ENCODE data around the gene TOX3.

TOX3 gene

GRCh38 chr16:52466994-52467393 is 79.9 kb downstream of the TOX3 start:
- Mint-ChIP-seq H3K9me3 (no peaks in the 10 kb centered on the region), H3K36me3 (no peaks in the 10 kb centered on the region), H3K4me3 (no peak overlapping the region), H3K27me3 (no peaks in the 10 kb centered on the region), H3K27ac (no peak overlapping the region), H3K4me1 (no peaks in the 10 kb centered on the region)
- ATAC-seq, result no peak

DNA sequence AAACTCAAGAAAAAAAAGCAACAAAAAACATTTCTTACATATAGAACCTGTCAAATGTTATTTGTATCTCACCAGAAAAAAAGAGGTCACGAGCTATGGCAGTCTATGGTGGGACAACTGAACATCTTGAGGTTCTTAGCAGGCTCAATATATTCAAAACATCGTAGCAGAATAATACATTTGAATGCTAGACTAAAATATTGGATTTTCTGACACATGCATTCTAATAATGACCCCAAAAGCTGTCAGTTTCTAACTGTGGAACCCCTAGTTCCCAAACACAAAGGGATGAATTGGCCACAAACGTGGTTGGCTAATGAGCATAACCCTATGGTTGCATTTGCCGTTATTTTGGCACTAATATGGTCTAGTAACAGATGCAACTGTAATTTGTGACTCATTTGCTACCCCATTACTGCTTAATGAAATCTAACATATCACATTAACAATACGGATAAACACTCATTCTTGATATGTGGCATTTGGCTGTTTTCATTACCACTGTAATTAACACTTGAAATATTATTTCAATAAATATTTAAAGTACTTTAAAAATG is 81.2 kb downstream of the TOX3 start:
- no peaks in the 10 kb centered on the region for H3K9me3 Mint-ChIP-seq
- no peak overlapping the region for H3K27ac Mint-ChIP-seq
- H3K27me3 Mint-ChIP-seq, result no peaks in the 10 kb centered on the region
- H3K4me3 Mint-ChIP-seq, result no peak overlapping the region
- no peak for ATAC-seq
- no peaks in the 10 kb centered on the region for H3K36me3 Mint-ChIP-seq
- no peaks in the 10 kb centered on the region for H3K4me1 Mint-ChIP-seq

DNA sequence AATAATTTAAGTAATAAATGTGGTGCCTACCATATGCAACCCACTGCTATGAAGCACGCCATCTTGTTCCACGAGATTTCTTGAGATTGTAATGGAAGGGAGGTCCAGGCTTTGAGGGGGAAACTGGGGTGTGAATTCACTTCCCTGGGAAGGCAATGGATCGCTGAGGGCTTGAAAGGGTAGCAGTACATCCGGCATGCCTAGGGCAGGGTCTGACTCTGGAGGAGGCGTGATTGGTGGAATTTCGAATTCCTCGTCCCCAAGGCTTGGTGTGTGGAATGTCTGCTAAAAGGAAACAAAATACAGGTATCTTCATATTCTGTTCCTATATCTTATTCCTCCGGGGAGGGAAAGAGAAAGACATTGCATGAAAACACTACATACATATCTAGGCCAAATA is 83.0 kb downstream of the TOX3 start:
- Mint-ChIP-seq H3K27me3 (no peaks in the 10 kb centered on the region), H3K36me3 (no peaks in the 10 kb centered on the region), H3K27ac (no peak overlapping the region), H3K4me3 (no peak overlapping the region), H3K4me1 (no peaks in the 10 kb centered on the region), H3K9me3 (no peaks in the 10 kb centered on the region)
- no peak for ATAC-seq

DNA sequence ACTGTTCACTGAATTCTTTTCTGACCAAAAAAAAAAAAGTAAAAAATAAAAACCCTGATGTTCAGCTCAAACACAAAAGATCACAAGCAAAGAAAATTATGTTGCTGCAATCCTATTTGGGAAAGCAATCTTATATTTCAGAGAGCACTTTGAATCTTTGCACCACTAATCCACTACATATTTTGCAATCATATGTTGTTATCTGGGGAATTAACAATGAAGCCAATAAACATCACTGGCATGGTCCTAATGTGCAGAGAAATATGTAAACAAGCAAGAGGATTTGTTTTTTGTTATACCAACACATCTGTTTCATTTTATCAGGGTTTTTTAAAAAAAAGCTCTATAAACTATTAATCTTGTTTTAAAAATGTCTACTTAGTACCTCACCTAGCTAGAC is 84.1 kb downstream of the TOX3 start:
- Mint-ChIP-seq H3K4me1 (no peaks in the 10 kb centered on the region), H3K27me3 (no peaks in the 10 kb centered on the region), H3K27ac (no peak overlapping the region), H3K9me3 (no peaks in the 10 kb centered on the region), H3K36me3 (no peaks in the 10 kb centered on the region), H3K4me3 (no peak overlapping the region)
- no peak for ATAC-seq

DNA sequence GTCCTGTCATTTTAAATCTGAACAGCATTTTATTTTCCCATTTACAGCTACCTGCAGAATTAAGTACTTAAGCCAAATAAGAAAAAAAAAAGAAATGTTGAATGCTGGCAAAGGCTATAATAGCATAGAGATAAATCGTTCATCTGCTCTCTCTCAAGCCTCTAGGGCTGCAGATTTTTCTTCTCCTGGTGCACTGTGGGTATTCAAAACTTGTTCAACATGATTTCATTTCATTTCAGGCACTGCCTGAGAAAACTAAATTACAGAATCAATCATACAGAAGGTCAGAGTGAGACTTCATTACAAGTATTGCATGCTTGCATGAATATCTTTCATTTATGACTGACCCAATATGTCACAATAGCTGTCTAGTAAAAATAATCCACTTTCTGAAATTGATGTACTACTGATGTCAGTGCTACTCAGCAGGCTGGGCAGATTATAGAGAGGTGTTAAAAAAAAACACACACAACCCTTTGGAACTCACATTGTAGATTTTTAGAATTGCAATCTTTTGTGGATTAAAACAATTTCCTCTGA is 86.2 kb downstream of the TOX3 start:
- H3K27ac Mint-ChIP-seq, result no peak overlapping the region
- H3K36me3 Mint-ChIP-seq, result no peaks in the 10 kb centered on the region
- H3K9me3 Mint-ChIP-seq, result no peaks in the 10 kb centered on the region
- H3K4me1 Mint-ChIP-seq, result no peaks in the 10 kb centered on the region
- no peak overlapping the region for H3K4me3 Mint-ChIP-seq
- ATAC-seq, result no peak
- no peaks in the 10 kb centered on the region for H3K27me3 Mint-ChIP-seq

DNA sequence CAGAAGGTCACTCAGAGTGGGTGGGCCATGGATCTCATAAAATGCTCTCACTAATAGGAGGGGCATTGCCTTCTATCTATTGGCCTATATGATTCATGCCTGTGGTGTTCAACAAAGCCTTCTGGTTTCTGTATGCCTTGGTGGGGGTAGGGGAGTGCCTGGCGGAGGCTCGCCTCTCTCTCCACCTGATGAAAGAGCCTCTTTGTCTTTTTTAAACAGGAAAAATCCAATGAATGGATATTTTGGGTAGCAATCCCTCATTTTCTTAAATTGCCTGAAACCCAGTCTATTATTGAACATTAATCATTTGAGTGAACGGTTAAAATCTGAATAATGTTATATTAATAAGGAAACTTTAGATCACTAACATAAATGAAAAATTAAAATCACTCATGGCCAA is 90.6 kb downstream of the TOX3 start:
- no peak for ATAC-seq
- Mint-ChIP-seq H3K4me1 (no peaks in the 10 kb centered on the region), H3K4me3 (no peak overlapping the region), H3K27ac (no peak overlapping the region), H3K36me3 (no peaks in the 10 kb centered on the region), H3K27me3 (no peaks in the 10 kb centered on the region), H3K9me3 (no peaks in the 10 kb centered on the region)

DNA sequence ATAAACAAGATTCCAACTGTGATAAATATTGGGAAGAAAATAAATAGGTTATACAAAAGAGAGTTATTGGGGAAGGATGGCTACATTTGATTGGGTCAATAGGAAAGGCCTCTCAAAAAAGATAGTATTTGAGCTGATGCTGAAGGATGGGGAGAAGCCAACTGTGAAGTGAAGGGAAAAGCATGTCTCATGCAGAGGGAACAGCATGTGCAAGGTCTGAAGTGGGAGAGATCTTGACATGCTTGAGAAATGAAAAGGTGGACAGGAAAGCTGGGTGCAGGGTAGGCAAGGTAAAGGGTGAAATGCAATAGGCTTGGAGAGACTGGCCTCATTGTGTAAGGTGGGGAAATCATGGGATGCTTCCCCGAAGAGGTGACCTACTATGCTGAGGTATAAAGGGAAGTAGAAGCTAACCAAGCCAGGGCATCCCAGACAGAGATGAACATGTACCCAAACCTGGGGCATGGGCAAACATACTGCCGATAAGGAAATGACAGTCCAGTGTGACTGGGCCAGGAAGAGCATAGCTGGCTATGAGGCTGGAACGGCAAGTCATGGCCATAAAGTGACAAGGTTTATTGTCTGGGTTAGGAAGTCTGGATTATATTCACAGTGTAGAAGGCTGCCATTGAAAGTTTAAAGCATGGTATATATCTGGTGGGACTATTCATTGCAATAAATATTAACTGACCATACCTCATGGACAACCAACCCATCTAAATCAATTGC is 91.2 kb downstream of the TOX3 start:
- ATAC-seq, result no peak

GRCh38 chr16:52453644-52454043 is 93.3 kb downstream of the TOX3 start:
- Mint-ChIP-seq H3K4me1 (no peaks in the 10 kb centered on the region), H3K36me3 (no peaks in the 10 kb centered on the region), H3K4me3 (no peak overlapping the region), H3K9me3 (no peaks in the 10 kb centered on the region), H3K27me3 (no peaks in the 10 kb centered on the region), H3K27ac (no peak overlapping the region)
- ATAC-seq, result no peak

More for the DNA sequence above, 91.2 kb downstream of the TOX3 start:
- Mint-ChIP-seq H3K9me3 (no peaks in the 10 kb centered on the region), H3K27me3 (no peaks in the 10 kb centered on the region), H3K27ac (no peak overlapping the region), H3K36me3 (no peaks in the 10 kb centered on the region), H3K4me1 (no peaks in the 10 kb centered on the region), H3K4me3 (no peak overlapping the region)

GRCh38 chr16:52451971-52452421 is 94.9 kb downstream of the TOX3 start:
- H3K27ac Mint-ChIP-seq, result no peak overlapping the region
- H3K36me3 Mint-ChIP-seq, result no peaks in the 10 kb centered on the region
- H3K4me1 Mint-ChIP-seq, result no peaks in the 10 kb centered on the region
- H3K27me3 Mint-ChIP-seq, result no peaks in the 10 kb centered on the region
- H3K9me3 Mint-ChIP-seq, result no peaks in the 10 kb centered on the region
- ATAC-seq, result no peak
- H3K4me3 Mint-ChIP-seq, result no peak overlapping the region

DNA sequence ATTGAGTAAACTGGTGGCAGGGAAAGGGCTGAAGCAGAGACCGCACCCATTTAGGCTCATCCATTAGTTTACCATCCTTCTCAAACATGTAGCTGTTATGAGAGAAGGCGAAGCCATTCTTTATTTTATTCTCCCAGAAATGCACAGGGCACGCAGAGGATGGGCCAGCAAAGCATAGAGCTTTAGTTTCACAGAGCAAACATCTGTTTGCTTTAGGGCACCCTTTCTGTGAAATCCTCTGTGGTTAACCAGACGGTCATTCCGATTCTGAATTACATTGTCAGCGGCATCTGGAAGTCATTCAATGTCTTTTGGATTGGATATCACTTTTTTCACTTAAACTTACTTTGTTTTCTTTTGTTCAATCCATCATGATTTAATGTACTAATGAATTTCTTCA is 96.0 kb downstream of the TOX3 start:
- ATAC-seq, result no peak
- H3K4me3 Mint-ChIP-seq, result no peak overlapping the region
- no peak overlapping the region for H3K27ac Mint-ChIP-seq
- no peaks in the 10 kb centered on the region for H3K9me3 Mint-ChIP-seq
- H3K36me3 Mint-ChIP-seq, result no peaks in the 10 kb centered on the region
- H3K4me1 Mint-ChIP-seq, result no peaks in the 10 kb centered on the region
- no peaks in the 10 kb centered on the region for H3K27me3 Mint-ChIP-seq

- no peak for ATAC-seq
- H3K4me1 Mint-ChIP-seq, result no peaks in the 10 kb centered on the region
- no peak overlapping the region for H3K4me3 Mint-ChIP-seq
- H3K36me3 Mint-ChIP-seq, result no peaks in the 10 kb centered on the region
- H3K27me3 Mint-ChIP-seq, result no peaks in the 10 kb centered on the region
- no peak overlapping the region for H3K27ac Mint-ChIP-seq
- H3K9me3 Mint-ChIP-seq, result no peaks in the 10 kb centered on the region
Observed at GRCh38 chr16:52450241-52450640, 96.7 kb downstream of the TOX3 start.

DNA sequence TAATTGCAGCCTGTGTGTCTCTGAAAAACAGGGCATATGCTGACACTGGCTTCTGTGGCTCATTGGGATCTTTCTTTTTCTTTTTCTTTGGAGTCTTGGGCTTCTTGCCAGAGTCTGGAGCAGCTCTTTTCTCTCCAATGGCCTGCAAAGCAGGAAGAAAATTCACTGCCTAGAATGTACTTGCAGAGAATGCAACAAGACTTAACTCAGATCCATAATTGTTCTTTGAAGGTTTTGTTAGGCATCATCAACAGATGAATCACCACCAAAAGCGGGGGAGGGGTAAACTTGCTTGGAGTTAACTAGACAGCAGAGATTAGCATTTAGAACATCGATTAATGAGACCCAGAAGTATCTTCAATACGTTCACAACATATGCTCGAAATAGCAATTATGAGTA is 100.9 kb downstream of the TOX3 start:
- Mint-ChIP-seq H3K27ac (no peak overlapping the region), H3K4me1 (no peaks in the 10 kb centered on the region), H3K36me3 (no peaks in the 10 kb centered on the region), H3K27me3 (no peaks in the 10 kb centered on the region), H3K9me3 (no peaks in the 10 kb centered on the region), H3K4me3 (no peak overlapping the region)
- ATAC-seq, result no peak

GRCh38 chr16:52441886-52442285 is 105.1 kb downstream of the TOX3 start:
- Mint-ChIP-seq H3K9me3 (peaks cover 6% of the 10 kb centered on the region), H3K4me3 (no peak overlapping the region)
- ATAC-seq, result no peak

GRCh38 chr16:52440248-52440647 is 106.7 kb downstream of the TOX3 start:
- Mint-ChIP-seq H3K27me3 (no peaks in the 10 kb centered on the region), H3K4me1 (no peaks in the 10 kb centered on the region), H3K36me3 (no peaks in the 10 kb centered on the region), H3K4me3 (no peak overlapping the region), H3K9me3 (peaks cover 6% of the 10 kb centered on the region), H3K27ac (no peak overlapping the region)
- no peak for ATAC-seq

More at GRCh38 chr16:52441886-52442285, 105.1 kb downstream of the TOX3 start:
- Mint-ChIP-seq H3K27me3 (no peaks in the 10 kb centered on the region), H3K4me1 (no peaks in the 10 kb centered on the region), H3K36me3 (no peaks in the 10 kb centered on the region), H3K27ac (no peak overlapping the region)

DNA sequence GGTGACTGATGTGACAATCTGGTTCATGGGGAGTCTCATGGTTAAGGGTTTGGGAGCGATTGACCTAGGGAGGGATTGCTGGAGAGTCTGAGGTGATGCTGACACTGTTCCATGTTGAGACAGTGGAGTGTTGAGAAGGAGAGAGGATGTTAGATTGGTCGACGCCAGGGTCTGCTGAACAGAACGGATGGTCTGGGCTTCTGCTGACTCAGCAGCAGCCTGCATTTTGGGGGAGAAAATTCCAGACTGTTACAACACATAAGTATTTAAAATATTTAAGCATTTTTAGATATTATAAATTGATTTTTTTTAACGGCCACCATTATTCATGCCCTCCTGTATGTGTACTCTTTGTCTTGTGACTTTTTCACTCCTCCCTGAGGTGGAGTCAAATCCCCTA is 107.2 kb downstream of the TOX3 start:
- Mint-ChIP-seq H3K27me3 (no peaks in the 10 kb centered on the region), H3K36me3 (no peaks in the 10 kb centered on the region), H3K4me1 (no peaks in the 10 kb centered on the region), H3K9me3 (peaks cover 6% of the 10 kb centered on the region), H3K4me3 (no peak overlapping the region), H3K27ac (no peak overlapping the region)
- ATAC-seq, result no peak

GRCh38 chr16:52439171-52439701 is 107.7 kb downstream of the TOX3 start:
- Mint-ChIP-seq H3K4me3 (no peak overlapping the region), H3K9me3 (peaks cover 6% of the 10 kb centered on the region), H3K27me3 (no peaks in the 10 kb centered on the region), H3K36me3 (no peaks in the 10 kb centered on the region), H3K27ac (no peak overlapping the region), H3K4me1 (no peaks in the 10 kb centered on the region)
- no peak for ATAC-seq

All from stimulated activated memory B cell treated with anti-CD40 and anti-IgM and Interleukin-4, amounts not matched to agents 10 μg/mL and 1 μg/mL and 100 μg/mL, for 72 hours (primary cell).